ENCODE measurements around the gene BTC. TPM values are rescaled to one million over a fixed set of nuclear protein-coding genes. Genes with fewer than 3 reads are reported as not detected.

The BTC gene
- total RNA-seq, 1 donor from 2014 or later, result 8.3 TPM

- DNase-seq (ENCODE audit: low read depth), result no peak
- H3K36me3 ChIP-seq (ENCODE audit: control insufficient read depth, insufficient read depth, low read length), result no peaks in the 10 kb centered on the region
- no peaks in the 10 kb centered on the region for H3K27me3 ChIP-seq (ENCODE audit: control insufficient read depth, insufficient read depth, low read length)
- TF ChIP-seq, protein P1, sequence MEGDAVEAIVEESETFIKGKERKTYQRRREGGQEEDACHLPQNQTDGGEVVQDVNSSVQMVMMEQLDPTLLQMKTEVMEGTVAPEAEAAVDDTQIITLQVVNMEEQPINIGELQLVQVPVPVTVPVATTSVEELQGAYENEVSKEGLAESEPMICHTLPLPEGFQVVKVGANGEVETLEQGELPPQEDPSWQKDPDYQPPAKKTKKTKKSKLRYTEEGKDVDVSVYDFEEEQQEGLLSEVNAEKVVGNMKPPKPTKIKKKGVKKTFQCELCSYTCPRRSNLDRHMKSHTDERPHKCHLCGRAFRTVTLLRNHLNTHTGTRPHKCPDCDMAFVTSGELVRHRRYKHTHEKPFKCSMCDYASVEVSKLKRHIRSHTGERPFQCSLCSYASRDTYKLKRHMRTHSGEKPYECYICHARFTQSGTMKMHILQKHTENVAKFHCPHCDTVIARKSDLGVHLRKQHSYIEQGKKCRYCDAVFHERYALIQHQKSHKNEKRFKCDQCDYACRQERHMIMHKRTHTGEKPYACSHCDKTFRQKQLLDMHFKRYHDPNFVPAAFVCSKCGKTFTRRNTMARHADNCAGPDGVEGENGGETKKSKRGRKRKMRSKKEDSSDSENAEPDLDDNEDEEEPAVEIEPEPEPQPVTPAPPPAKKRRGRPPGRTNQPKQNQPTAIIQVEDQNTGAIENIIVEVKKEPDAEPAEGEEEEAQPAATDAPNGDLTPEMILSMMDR (IDR thresholded peaks at IDR 0.05; ENCODE audit: insufficient read depth, low read length, poor library complexity, severe bottlenecking), result no peak
- no peak overlapping the region for H3K4me3 ChIP-seq (ENCODE audit: low read depth, low read length)
These were observed 52.1 kb downstream of the BTC start for GRCh38 chr4:74742185-74742584.

GRCh38 chr4:74738464-74739143, 55.7 kb downstream of the BTC start:
- Histone ChIP-seq H3K36me3 (ENCODE audit: control insufficient read depth, insufficient read depth, low read length) (no peaks in the 10 kb centered on the region), H3K4me3 (ENCODE audit: low read depth, low read length) (no peak overlapping the region), H3K27me3 (ENCODE audit: control insufficient read depth, insufficient read depth, low read length) (no peaks in the 10 kb centered on the region)
- DNase-seq (ENCODE audit: low read depth), result no peak
- TF ChIP-seq, protein P1 (IDR thresholded peaks at IDR 0.05; ENCODE audit: insufficient read depth, low read length, poor library complexity, severe bottlenecking), result no peak

- TF ChIP-seq, protein P1 (IDR thresholded peaks at IDR 0.05; ENCODE audit: insufficient read depth, low read length, poor library complexity, severe bottlenecking), result no peak
- no peak for DNase-seq (ENCODE audit: low read depth)
These were observed 59.3 kb downstream of the BTC start for GRCh38 chr4:74734995-74735394.

DNA sequence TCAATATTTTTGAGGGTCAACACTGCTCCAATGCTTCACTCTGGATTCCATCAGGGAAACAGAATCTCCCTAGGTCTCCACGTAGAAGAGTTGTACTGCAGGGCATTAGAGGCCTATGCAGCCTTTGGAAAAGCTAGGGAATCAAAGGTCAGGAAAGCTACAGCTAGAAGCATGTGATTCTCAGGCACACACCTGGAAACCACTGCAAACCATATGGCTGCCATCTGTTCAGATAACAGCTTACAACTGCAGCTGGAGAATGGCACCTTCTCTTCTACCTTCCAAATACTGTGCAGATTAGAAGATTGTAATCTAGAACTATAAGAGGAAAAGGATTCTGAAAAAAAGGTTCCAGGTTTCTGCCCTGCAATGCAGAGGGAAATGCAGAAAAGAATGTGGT, 60.6 kb downstream of the BTC start:
- TF ChIP-seq, protein P1 (IDR thresholded peaks at IDR 0.05; ENCODE audit: insufficient read depth, low read length, poor library complexity, severe bottlenecking), result no peak
- DNase-seq (ENCODE audit: low read depth), result no peak
- Histone ChIP-seq H3K36me3 (ENCODE audit: control insufficient read depth, insufficient read depth, low read length) (no peaks in the 10 kb centered on the region), H3K4me3 (ENCODE audit: low read depth, low read length) (no peak overlapping the region), H3K27me3 (ENCODE audit: control insufficient read depth, insufficient read depth, low read length) (no peaks in the 10 kb centered on the region)

More at GRCh38 chr4:74734995-74735394, 59.3 kb downstream of the BTC start:
- no peak overlapping the region for H3K4me3 ChIP-seq (ENCODE audit: low read depth, low read length)
- H3K27me3 ChIP-seq (ENCODE audit: control insufficient read depth, insufficient read depth, low read length), result no peaks in the 10 kb centered on the region
- no peaks in the 10 kb centered on the region for H3K36me3 ChIP-seq (ENCODE audit: control insufficient read depth, insufficient read depth, low read length)

DNA sequence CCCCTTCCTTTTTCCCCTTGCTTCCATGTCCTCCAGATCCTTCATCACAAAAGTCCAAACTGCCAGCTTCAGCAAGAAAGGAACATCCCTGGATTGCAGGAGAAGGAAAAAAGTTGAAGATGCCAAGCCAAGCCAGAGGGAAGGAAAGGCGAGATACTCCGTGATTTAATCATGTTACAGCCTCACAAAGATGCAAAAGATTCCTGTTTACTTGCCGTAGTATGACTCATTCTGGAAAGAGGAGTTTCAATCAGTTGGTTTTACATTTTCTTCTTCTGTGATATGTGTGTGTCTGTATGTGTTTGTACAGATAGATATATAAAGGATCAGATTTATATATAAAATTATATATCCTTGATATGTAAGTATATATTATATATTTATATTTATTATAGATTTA, 69.3 kb downstream of the BTC start:
- Histone ChIP-seq H3K27me3 (ENCODE audit: control insufficient read depth, insufficient read depth, low read length) (no peaks in the 10 kb centered on the region), H3K36me3 (ENCODE audit: control insufficient read depth, insufficient read depth, low read length) (no peaks in the 10 kb centered on the region), H3K4me3 (ENCODE audit: low read depth, low read length) (no peak overlapping the region)
- no peak for DNase-seq (ENCODE audit: low read depth)
- TF ChIP-seq, protein P1 (IDR thresholded peaks at IDR 0.05; ENCODE audit: insufficient read depth, low read length, poor library complexity, severe bottlenecking), result no peak

- DNase-seq (ENCODE audit: low read depth), result peak; percentile 1
- no peak overlapping the region for H3K4me3 ChIP-seq (ENCODE audit: low read depth, low read length)
- TF ChIP-seq, protein P1 (IDR thresholded peaks at IDR 0.05; ENCODE audit: insufficient read depth, low read length, poor library complexity, severe bottlenecking), result no peak
- H3K27me3 ChIP-seq (ENCODE audit: control insufficient read depth, insufficient read depth, low read length), result no peaks in the 10 kb centered on the region
- no peaks in the 10 kb centered on the region for H3K36me3 ChIP-seq (ENCODE audit: control insufficient read depth, insufficient read depth, low read length)
These were observed 77.9 kb downstream of the BTC start for GRCh38 chr4:74716436-74716765.

All from kidney epithelial cell (primary cell).